GM12874 (cell line): ENCODE data around the gene VSIG10.

Source experiments
- TF ChIP-seq, protein P1 (sequence below): IDR thresholded peaks from 2 replicates; pipeline ENCODE4 v1.5.1; 2011; ENCODE audit warnings: low read depth, mild to moderate bottlenecking, control low read depth, low read length, moderate library complexity; ENCODE audit not compliant: insufficient read depth

Gene VSIG10, protein sequence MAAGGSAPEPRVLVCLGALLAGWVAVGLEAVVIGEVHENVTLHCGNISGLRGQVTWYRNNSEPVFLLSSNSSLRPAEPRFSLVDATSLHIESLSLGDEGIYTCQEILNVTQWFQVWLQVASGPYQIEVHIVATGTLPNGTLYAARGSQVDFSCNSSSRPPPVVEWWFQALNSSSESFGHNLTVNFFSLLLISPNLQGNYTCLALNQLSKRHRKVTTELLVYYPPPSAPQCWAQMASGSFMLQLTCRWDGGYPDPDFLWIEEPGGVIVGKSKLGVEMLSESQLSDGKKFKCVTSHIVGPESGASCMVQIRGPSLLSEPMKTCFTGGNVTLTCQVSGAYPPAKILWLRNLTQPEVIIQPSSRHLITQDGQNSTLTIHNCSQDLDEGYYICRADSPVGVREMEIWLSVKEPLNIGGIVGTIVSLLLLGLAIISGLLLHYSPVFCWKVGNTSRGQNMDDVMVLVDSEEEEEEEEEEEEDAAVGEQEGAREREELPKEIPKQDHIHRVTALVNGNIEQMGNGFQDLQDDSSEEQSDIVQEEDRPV

DNA sequence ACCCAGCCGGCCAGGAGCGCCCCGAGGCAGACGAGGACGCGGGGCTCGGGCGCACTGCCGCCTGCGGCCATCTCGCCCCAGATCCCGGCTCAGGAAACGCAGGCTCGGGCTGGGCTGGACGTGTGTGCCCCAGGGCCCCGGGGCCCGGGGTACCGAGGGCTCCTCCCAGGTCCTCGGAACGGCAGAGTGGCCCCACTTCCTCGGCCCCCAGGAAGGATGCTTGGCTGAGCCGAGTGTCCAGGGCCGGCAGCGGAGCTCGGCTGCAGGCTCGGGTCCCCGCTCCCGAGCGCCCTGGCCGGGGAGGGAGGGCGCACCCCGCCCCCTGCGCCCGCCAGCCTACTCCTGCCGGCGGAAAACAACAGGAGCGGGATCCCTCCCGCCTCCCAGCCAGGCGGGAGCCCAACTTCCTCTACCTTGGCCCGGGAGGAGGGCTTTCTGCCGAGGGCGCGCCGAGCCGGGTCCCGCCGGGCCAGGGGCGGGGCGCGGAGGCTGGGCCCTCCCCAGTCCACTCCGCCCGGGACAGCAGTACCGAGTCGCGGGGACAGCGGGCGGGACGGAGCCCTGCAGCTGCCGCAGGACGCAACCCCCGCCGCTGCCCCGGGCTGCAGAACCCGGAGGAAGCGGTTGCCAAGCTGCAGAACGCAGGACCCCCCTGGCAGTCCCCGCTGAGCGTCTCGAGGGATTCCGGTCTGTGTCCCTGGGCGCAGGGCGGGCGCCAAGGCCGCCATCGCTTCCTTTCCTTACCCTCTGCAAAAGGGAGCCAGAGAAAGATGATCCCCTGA lies at the start of gene VSIG10:
VSIG10 (minus strand) TSS at position 411 of the 782 bp plus-strand sequence; CDS start at position 71, 340 bp downstream.
- TF ChIP-seq, protein P1, sequence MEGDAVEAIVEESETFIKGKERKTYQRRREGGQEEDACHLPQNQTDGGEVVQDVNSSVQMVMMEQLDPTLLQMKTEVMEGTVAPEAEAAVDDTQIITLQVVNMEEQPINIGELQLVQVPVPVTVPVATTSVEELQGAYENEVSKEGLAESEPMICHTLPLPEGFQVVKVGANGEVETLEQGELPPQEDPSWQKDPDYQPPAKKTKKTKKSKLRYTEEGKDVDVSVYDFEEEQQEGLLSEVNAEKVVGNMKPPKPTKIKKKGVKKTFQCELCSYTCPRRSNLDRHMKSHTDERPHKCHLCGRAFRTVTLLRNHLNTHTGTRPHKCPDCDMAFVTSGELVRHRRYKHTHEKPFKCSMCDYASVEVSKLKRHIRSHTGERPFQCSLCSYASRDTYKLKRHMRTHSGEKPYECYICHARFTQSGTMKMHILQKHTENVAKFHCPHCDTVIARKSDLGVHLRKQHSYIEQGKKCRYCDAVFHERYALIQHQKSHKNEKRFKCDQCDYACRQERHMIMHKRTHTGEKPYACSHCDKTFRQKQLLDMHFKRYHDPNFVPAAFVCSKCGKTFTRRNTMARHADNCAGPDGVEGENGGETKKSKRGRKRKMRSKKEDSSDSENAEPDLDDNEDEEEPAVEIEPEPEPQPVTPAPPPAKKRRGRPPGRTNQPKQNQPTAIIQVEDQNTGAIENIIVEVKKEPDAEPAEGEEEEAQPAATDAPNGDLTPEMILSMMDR = no peak

DNA sequence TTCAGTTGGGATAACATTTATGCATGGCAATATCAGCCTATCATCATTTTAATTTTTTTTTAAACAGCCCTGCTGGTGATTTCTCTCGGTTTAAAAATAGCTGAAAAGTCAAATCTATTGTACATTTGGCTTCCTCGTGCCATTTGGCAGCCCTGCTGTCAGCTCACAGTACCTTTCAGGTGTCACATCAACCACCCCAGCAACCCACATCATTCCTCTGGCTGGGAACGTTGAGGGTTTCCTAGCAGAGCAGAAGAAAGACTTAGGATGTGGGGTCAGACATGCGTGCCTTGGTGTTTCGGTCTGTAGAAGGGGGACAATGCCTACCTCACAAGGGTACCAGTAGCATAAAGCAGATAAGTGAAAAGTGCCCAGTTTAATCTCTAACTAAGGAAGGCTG lies 47.9 kb upstream of the VSIG10 start:
- TF ChIP-seq, protein P1 = no peak

DNA sequence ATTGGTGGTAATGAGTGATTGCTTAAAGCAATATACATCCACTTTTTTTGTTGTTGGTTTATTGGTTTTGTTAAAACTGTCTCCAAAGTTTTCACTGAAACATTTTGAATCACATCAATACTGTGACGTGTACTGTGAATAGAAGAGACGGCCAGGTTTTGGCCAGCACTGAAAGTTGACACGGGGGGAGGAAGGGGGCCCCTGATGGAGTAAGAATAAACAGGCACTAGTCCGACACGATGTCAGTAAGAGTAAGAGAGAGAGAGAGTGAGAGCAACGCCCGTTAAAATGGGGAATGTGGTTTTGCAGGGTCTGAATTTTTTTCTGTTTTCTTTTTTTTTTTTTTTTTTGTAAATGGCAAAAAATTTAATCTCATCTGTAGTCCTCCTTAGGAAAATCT lies 46.8 kb upstream of the VSIG10 start:
- TF ChIP-seq, protein P1 = no peak

DNA sequence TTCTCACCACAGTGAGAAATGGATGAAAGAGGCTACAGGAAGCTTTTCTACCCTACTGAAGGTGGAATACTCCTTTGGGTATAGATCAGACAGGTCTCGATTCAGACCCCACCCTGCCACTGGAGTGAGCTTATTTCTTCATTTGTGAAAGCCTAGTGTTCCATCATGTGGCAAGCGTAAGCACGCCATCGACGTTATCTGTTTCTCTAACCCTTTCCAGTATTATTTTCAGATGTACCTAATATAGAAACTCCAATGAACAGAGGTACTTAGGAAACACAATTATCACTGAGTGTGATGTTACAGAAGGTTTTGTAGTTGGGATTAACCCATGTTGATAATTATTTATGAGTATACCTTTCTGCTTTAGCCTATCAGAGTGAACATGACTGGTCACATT lies 44.5 kb upstream of the VSIG10 start:
- TF ChIP-seq, protein P1 = no peak

DNA sequence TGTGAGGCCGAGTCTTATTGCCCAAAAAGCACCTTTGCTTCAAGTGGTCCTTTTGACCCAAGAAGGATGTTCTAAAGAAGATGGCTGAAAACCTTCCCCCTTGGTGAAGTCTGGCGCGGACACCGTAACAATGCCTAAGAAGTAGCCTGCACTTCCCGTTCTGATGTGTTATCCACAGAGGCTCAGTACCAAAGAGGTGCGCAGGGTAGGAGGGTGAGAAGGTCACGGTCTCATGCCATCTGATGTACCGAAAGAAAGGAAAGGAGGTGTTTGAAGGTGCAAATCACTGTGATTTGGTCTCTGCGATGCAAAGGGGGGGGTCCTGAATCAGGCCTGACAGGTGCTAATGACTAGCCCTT lies 42.0 kb upstream of the VSIG10 start:
- TF ChIP-seq, protein P1 = no peak

DNA sequence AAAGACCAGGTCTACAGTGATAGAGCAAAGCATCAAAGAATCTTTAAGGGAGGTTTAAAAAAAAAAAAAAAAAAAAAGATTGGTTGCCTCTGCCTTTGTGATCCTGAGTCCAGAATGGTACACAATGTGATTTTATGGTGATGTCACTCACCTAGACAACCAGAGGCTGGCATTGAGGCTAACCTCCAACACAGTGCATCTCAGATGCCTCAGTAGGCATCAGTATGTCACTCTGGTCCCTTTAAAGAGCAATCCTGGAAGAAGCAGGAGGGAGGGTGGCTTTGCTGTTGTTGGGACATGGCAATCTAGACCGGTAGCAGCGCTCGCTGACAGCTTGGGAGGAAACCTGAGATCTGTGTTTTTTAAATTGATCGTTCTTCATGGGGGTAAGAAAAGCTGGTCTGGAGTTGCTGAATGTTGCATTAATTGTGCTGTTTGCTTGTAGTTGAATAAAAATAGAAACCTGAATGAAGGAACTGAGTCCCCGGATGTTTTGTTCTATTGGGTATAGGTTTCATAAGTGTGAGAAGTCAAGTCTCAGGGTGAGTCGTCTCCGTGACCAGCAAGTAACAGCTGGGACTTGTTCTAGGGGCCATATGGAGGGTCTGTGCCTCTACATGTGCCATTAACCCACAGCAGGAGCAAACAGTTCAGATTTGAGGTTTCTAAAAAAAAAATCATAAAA lies 41.4 kb upstream of the VSIG10 start:
- TF ChIP-seq, protein P1 = no peak

DNA sequence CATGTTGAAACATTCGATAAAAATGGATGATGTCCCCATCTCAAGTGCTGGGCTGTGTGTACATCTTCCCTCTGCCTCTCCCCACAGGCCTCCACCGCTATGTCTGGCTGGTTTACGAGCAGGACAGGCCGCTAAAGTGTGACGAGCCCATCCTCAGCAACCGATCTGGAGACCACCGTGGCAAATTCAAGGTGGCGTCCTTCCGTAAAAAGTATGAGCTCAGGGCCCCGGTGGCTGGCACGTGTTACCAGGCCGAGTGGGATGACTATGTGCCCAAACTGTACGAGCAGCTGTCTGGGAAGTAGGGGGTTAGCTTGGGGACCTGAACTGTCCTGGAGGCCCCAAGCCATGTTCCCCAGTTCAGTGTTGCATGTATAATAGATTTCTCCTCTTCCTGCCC lies 40.7 kb upstream of the VSIG10 start:
- TF ChIP-seq, protein P1 = no peak
